ENCODE measurements around the gene BLOC1S5. TPM values are rescaled to one million over a fixed set of nuclear protein-coding genes. Genes with fewer than 3 reads are reported as not detected.

BLOC1S5 gene
- polyA plus RNA-seq, 3 donors: 3.7 to 11.7 (median 9.2) TPM

GRCh38 chr6:7979831-7980230, 84.4 kb downstream of the BLOC1S5 start:
- Histone ChIP-seq H2AFZ (ENCODE audit: insufficient read depth, low read depth, low read length, poor library complexity, severe bottlenecking) (no peak overlapping the region), H3K4me1 (ENCODE audit: control insufficient read depth in 1 of 2, insufficient read depth in 2 of 2, low read length in 2 of 2) (peaks cover 0 to 5% of the 10 kb centered on the region in 2 donors), H3K9me3 (replicated peaks in 1 of 2; ENCODE audit: control insufficient read depth in 1 of 2, insufficient read depth in 1 of 2, low read length in 2 of 2) (no peaks in the 10 kb centered on the region), H3K9ac (ENCODE audit: insufficient read depth, low read length, poor library complexity, severe bottlenecking) (no peak overlapping the region), H3K27ac (ENCODE audit: low read depth in 1 of 2, low read length in 2 of 2) (no peak overlapping the region), H3K36me3 (replicated peaks in 1 of 2; ENCODE audit: control insufficient read depth in 1 of 2, insufficient read depth in 2 of 2, low read length in 2 of 2) (no peaks in the 10 kb centered on the region), H3K27me3 (ENCODE audit: control insufficient read depth in 2 of 2, insufficient read depth in 2 of 2, low read length in 2 of 2) (peaks cover 0 to 14% of the 10 kb centered on the region in 2 donors), H4K20me1 (ENCODE audit: insufficient read depth, low read length) (no peaks in the 10 kb centered on the region), H3K4me3 (replicated peaks in 1 of 3; ENCODE audit: low read depth in 2 of 3, low read length in 3 of 3) (no peak overlapping the region), H3K79me2 (ENCODE audit: insufficient read depth, low read length) (no peaks in the 10 kb centered on the region), H3K4me2 (replicated peaks; ENCODE audit: extremely low read depth, low read length, poor library complexity, severe bottlenecking) (no peak overlapping the region)
- no peak for TF ChIP-seq CTCF (IDR thresholded peaks at IDR 0.05)
- Mint-ChIP-seq H3K4me1 (peaks cover 13% of the 10 kb centered on the region), H3K9me3 (peaks cover 0 to 2% (median 0%) of the 10 kb centered on the region in 7 donors), H3K27ac (no peak overlapping the region), H3K27me3 (ENCODE audit: low read depth in 3 of 3) (peaks cover 15 to 21% (median 19%) of the 10 kb centered on the region in 3 donors), H3K4me3 (no peak overlapping the region), H3K36me3 (peaks cover 0 to 2% of the 10 kb centered on the region in 2 donors)
- no peak for DNase-seq
- intact Hi-C loops (cut with micrococcal nuclease): no loop called here

- 90% methylated on average over 1 of the region's 3 CpGs for WGBS (ENCODE audit: insufficient coverage)
- Histone ChIP-seq H3K27ac (ENCODE audit: low read depth in 1 of 2, low read length in 2 of 2) (no peak overlapping the region), H3K27me3 (ENCODE audit: control insufficient read depth in 2 of 2, insufficient read depth in 2 of 2, low read length in 2 of 2) (peaks cover 3 to 20% of the 10 kb centered on the region in 2 donors), H3K79me2 (ENCODE audit: insufficient read depth, low read length) (no peaks in the 10 kb centered on the region), H3K4me3 (replicated peaks in 1 of 3; ENCODE audit: low read depth in 2 of 3, low read length in 3 of 3) (no peak overlapping the region), H2AFZ (ENCODE audit: insufficient read depth, low read depth, low read length, poor library complexity, severe bottlenecking) (no peak overlapping the region), H3K9me3 (replicated peaks in 1 of 2; ENCODE audit: control insufficient read depth in 1 of 2, insufficient read depth in 1 of 2, low read length in 2 of 2) (no peaks in the 10 kb centered on the region), H3K36me3 (replicated peaks in 1 of 2; ENCODE audit: control insufficient read depth in 1 of 2, insufficient read depth in 2 of 2, low read length in 2 of 2) (no peaks in the 10 kb centered on the region), H3K4me1 (ENCODE audit: control insufficient read depth in 1 of 2, insufficient read depth in 2 of 2, low read length in 2 of 2) (peaks cover 0 to 5% of the 10 kb centered on the region in 2 donors), H4K20me1 (ENCODE audit: insufficient read depth, low read length) (no peaks in the 10 kb centered on the region), H3K4me2 (replicated peaks; ENCODE audit: extremely low read depth, low read length, poor library complexity, severe bottlenecking) (no peak overlapping the region), H3K9ac (ENCODE audit: insufficient read depth, low read length, poor library complexity, severe bottlenecking) (no peak overlapping the region)
- peaks cover 0 to 2% (median 1%) of the 10 kb centered on the region in 7 donors for H3K9me3 Mint-ChIP-seq
- no peak for DNase-seq
- peaks cover 0 to 2% of the 10 kb centered on the region in 2 donors for H3K36me3 Mint-ChIP-seq
- peaks cover 14% of the 10 kb centered on the region for H3K4me1 Mint-ChIP-seq
- no peak overlapping the region for H3K27ac Mint-ChIP-seq
- no peak overlapping the region for H3K4me3 Mint-ChIP-seq
- peaks cover 24 to 30% (median 27%) of the 10 kb centered on the region in 3 donors for H3K27me3 Mint-ChIP-seq (ENCODE audit: low read depth in 3 of 3)
- no peak for TF ChIP-seq CTCF (IDR thresholded peaks at IDR 0.05)
- intact Hi-C loops (cut with micrococcal nuclease): no loop called here
Observed at GRCh38 chr6:7978736-7979135, 85.5 kb downstream of the BLOC1S5 start.

All from CD14-positive monocyte (primary cell).